ENCODE measurements around the gene TIMM13. TPM values are rescaled to one million over a fixed set of nuclear protein-coding genes. Genes with fewer than 3 reads are reported as not detected.
A peak's percentile ranks its signal among the peaks of the same experiment; 100 is the strongest.

The TIMM13 gene
- polyA plus RNA-seq, 1 of the 3 experiments (the other 2 are of a cell fraction), result 76.9 TPM

- CTCF ChIA-PET, result interaction anchor here (0.6 kb wide), 1 partner anchor 91 kb away, joined by 3 read pairs; no protein-coding TSS in a partner anchor
- H2AFZ ChIP-seq (ENCODE audit: low read depth), result peak overlapping the region; percentile 81; the same call in 1 of the 2 replicates
- 0 out of 4 replicates have a peak overlapping the region, but pooled peaks of 1 of the 2 experiments have one; percentile 11 for H3K27ac ChIP-seq (ENCODE audit: low read depth in 2 of 2, low read length in 1 of 2)
- H3K27me3 ChIP-seq (ENCODE audit: insufficient read depth), result peaks cover 27% of the 10 kb centered on the region; the same call in 1 of the 2 replicates
- POLR2A ChIA-PET, result no interaction called here
- no peaks in the 10 kb centered on the region; a peak in 1 of 4 replicates for H3K4me1 ChIP-seq (ENCODE audit: control insufficient read depth in 1 of 2, insufficient read depth in 2 of 2, low read depth in 1 of 2, low read length in 1 of 2)
- H4K20me1 ChIP-seq (ENCODE audit: insufficient read depth), result no peaks in the 10 kb centered on the region
- H3K9me3 ChIP-seq, result no peaks in the 10 kb centered on the region
- WGBS (ENCODE audit: low lambda C conversion rate), result 12% methylated on average over 20 of the region's 37 CpGs
- peak overlapping the region; percentile 12 to 57; a peak in 3 of 4 replicates for H3K4me3 ChIP-seq (ENCODE audit: low read depth in 2 of 2, low read length in 1 of 2)
- DNase-seq, result peak; percentile 95
- peak overlapping the region; percentile 71 for H3K4me2 ChIP-seq
- H3K9ac ChIP-seq, result no peak overlapping the region
- H3K79me2 ChIP-seq (ENCODE audit: insufficient read depth), result no peaks in the 10 kb centered on the region
- no peaks in the 10 kb centered on the region for H3K36me3 ChIP-seq (replicated peaks in 1 of 2; ENCODE audit: control insufficient read depth in 1 of 2, insufficient read depth in 2 of 2, low read length in 1 of 2)
- no peaks in the 10 kb centered on the region for H3K9me2 ChIP-seq
- TF ChIP-seq ZBTB33 (IDR thresholded peaks at IDR 0.05; ENCODE audit: borderline replicate concordance, low read depth), result no peak
- TF ChIP-seq SMC3 (IDR thresholded peaks at IDR 0.05; ENCODE audit: low read depth, low read length), result no peak
- no peak for TF ChIP-seq TAF1 (IDR thresholded peaks at IDR 0.05; ENCODE audit: borderline replicate concordance, low read depth, low read length)
- TF ChIP-seq NFIC (IDR thresholded peaks at IDR 0.05; ENCODE audit: borderline replicate concordance), result no peak
- TF ChIP-seq, protein P1, sequence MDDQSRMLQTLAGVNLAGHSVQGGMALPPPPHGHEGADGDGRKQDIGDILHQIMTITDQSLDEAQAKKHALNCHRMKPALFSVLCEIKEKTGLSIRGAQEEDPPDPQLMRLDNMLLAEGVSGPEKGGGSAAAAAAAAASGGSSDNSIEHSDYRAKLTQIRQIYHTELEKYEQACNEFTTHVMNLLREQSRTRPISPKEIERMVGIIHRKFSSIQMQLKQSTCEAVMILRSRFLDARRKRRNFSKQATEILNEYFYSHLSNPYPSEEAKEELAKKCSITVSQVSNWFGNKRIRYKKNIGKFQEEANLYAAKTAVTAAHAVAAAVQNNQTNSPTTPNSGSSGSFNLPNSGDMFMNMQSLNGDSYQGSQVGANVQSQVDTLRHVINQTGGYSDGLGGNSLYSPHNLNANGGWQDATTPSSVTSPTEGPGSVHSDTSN (IDR thresholded peaks at IDR 0.05), result 0 out of 2 replicates have a peak, but pooled peaks have one; percentile 12
- no peak for TF ChIP-seq NRF1 (IDR thresholded peaks at IDR 0.05; ENCODE audit: low read depth, low read length)
- TF ChIP-seq MEF2A (IDR thresholded peaks at IDR 0.05; ENCODE audit: borderline replicate concordance, low read depth), result no peak
- TF ChIP-seq RCOR1 (IDR thresholded peaks at IDR 0.05; ENCODE audit: low read length), result no peak
- no peak for TF ChIP-seq RAD21 (IDR thresholded peaks at IDR 0.05; ENCODE audit: low read length)
- TF ChIP-seq FOXJ3 (CRISPR knock-in tag; IDR thresholded peaks at IDR 0.05), result no peak
- TF ChIP-seq POLR2AphosphoS5 (IDR thresholded peaks at IDR 0.05; ENCODE audit: low read depth, low read length), result peak; percentile 17; the same call in 1 of the 2 replicates
- no peak for TF ChIP-seq EZH2phosphoT487 (IDR thresholded peaks at IDR 0.05; ENCODE audit: borderline replicate concordance, low read depth)
- TF ChIP-seq, protein P2, sequence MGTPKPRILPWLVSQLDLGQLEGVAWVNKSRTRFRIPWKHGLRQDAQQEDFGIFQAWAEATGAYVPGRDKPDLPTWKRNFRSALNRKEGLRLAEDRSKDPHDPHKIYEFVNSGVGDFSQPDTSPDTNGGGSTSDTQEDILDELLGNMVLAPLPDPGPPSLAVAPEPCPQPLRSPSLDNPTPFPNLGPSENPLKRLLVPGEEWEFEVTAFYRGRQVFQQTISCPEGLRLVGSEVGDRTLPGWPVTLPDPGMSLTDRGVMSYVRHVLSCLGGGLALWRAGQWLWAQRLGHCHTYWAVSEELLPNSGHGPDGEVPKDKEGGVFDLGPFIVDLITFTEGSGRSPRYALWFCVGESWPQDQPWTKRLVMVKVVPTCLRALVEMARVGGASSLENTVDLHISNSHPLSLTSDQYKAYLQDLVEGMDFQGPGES (IDR thresholded peaks at IDR 0.05; ENCODE audit: low read depth, low read length), result no peak
- TF ChIP-seq, protein P3, sequence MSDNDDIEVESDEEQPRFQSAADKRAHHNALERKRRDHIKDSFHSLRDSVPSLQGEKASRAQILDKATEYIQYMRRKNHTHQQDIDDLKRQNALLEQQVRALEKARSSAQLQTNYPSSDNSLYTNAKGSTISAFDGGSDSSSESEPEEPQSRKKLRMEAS (IDR thresholded peaks at IDR 0.05; ENCODE audit: low read depth), result peak; percentile 96
- peak; percentile 83 for TF ChIP-seq FOSL2 (IDR thresholded peaks at IDR 0.05; ENCODE audit: borderline replicate concordance, low read depth)
- TF ChIP-seq MXI1 (IDR thresholded peaks at IDR 0.05; ENCODE audit: low read depth, low read length), result peak; percentile 85
- TF ChIP-seq YY1 (IDR thresholded peaks at IDR 0.05; ENCODE audit: low read depth), result peak; percentile 40; the same call in 1 of the 2 replicates
- TF ChIP-seq TEAD4 (IDR thresholded peaks at IDR 0.05; ENCODE audit: borderline replicate concordance, insufficient read depth), result no peak
- TF ChIP-seq CTCF (IDR thresholded peaks at IDR 0.05), result 0 out of 2 replicates have a peak, but pooled peaks have one; percentile 6
- peak; percentile 76; the same call in 1 of the 2 replicates for TF ChIP-seq SIN3A (IDR thresholded peaks at IDR 0.05; ENCODE audit: borderline replicate concordance, low read depth, low read length)
- TF ChIP-seq TCF12 (IDR thresholded peaks at IDR 0.05), result peak; percentile 78
- H3F3A ChIP-seq (replicated peaks; ENCODE audit: insufficient read depth), result peaks cover 12% of the 10 kb centered on the region
These were observed 42.2 kb downstream of the TIMM13 start for GRCh38 chr19:2385053-2385721.

Measured in SK-N-SH (cell line).